Heart left ventricle (tissue), 16 donors: Measurements from ENCODE around the gene RNF114. TPM values are rescaled to one million over a fixed set of nuclear protein-coding genes. Genes with fewer than 3 reads are reported as not detected.

Experiments
- ATAC-seq, 4 donors: fragments of 200-7000 bp; cut with Tn5 transposase; one replicate each; pipeline ENCODE4 v1.9.1; 2020 to 2022; ENCODE audit warnings: moderate library complexity in 4 of 4, mild to moderate bottlenecking in 3 of 4, moderate number of reproducible peaks in 1 of 4
- DNase-seq, 5 donors: peaks; one replicate each; pipeline ENCODE4 v3.0.0-alpha.2; 2020
- H3K27ac ChIP-seq, 12 donors: fragments of 200-600 bp; sonication (generic) in 4 of 12; one replicate each; pipeline versions ENCODE4 v1.5.0 to v1.8.0; 2016 to 2022; ENCODE audit warnings: mild to moderate bottlenecking in 2 of 12
- H3K27me3 ChIP-seq, 9 donors: fragments of 200-600 bp; sonication (generic) in 2 of 9; one replicate each; pipeline versions ENCODE4 v1.5.1 to v1.8.0; 2016 to 2022; ENCODE audit warnings: mild to moderate bottlenecking in 3 of 9
- H3K36me3 ChIP-seq, 9 donors: fragments of 200-600 bp; sonication (generic) in 2 of 9; one replicate each; pipeline versions ENCODE4 v1.5.0 to v1.8.0; 2018 to 2022; ENCODE audit warnings: mild to moderate bottlenecking in 2 of 9
- H3K4me1 ChIP-seq, 12 donors: fragments of 200-600 bp; sonication (generic) in 4 of 12; one replicate each; pipeline versions ENCODE4 v1.5.0 to v1.8.0; 2016 to 2022; ENCODE audit warnings: mild to moderate bottlenecking in 3 of 12
- H3K4me3 ChIP-seq, 12 donors: fragments of 200-600 bp; sonication (generic) in 4 of 12; one replicate each; pipeline versions ENCODE4 v1.5.0 to v1.8.0; 2017 to 2022; ENCODE audit warnings: mild to moderate bottlenecking in 9 of 12, moderate library complexity in 4 of 12
- H3K9me3 ChIP-seq, 12 donors: fragments of 200-600 bp; sonication (generic) in 4 of 12; one replicate each; pipeline versions ENCODE4 v1.5.0 to v1.8.0; 2016 to 2022; ENCODE audit warnings: mild to moderate bottlenecking in 1 of 12
- POLR2A ChIP-seq, 2 donors: fragments of 450-650 bp; IDR thresholded peaks; one replicate each; pipeline ENCODE4 v1.6.1; 2017; ENCODE audit warnings: antibody characterized with exemption in 2 of 2, mild to moderate bottlenecking in 2 of 2, moderate library complexity in 2 of 2
- WGBS, 4 donors: extraction: QIAGEN DNeasy Blood & Tissue Kit in 2 of 4; methylation state at CpG; one replicate each; pipeline versions ENCODE4 v1.1.5 to v1.1.7; 2013 to 2018; 5-methylcytosine and 5-hydroxymethylcytosine counted together
- intact Hi-C, 10 donors: fragments of 100-400 bp; cut with DNase I; formaldehyde crosslinking; loops; one replicate each; pipeline versions ENCODE4 v1.11.1 to v1.14.2; 2022
- polyA plus RNA-seq, 2 donors: library from polyadenylated mRNA; stranded (reverse); fragments of 200-250 nt; gene quantifications; one replicate each; pipeline ENCODE4 v1.2.3, GENCODE V29; 2013
- total RNA-seq, 9 donors: library from RNA; depleted of rRNA in 2 of 9; stranded (reverse); fragments of >200 nt in 2 of 9; fragmentation: NEBNext Ultra II Directional in 3 of 9; extraction: Animal tissue kit (Norgen Biotek cat#: 25700) in 3 of 9; gene quantifications; one replicate each; pipeline versions ENCODE4 v1.1.0 to v1.2.4, GENCODE V29; 2016 to 2023
- TF ChIP-seq, protein P1 (sequence below), 12 donors: fragments of 200-600 bp; sonication (generic) in 4 of 12; IDR thresholded peaks; one replicate each; pipeline versions ENCODE4 v1.5.0 to v1.8.0; 2018 to 2022; ENCODE audit warnings: antibody characterized with exemption in 12 of 12, mild to moderate bottlenecking in 5 of 12
- donor health status: ischemic (EF 13 %, LVEDD 7.1; RV severe dilation, severe dysfunction).
- donor health status: healthy with polysubstance abuse.
- donor health status: DM: no; HTN: yes; CAD: no.
- donor health status: DM: no; HTN: no; CAD: no.
- donor health status: ischemic (EF 25% LVEDD 6.9; RV normal size, moderate dysfunction).
- donor health status: ischemic (EF 25% LVEDD 5.7; RV mildly dilated, moderate dysfunction).
- donor health status: healthy.
- donor health status: DM: yes; HTN: yes; CAD: no.
- donor health status: ischemic (EF 35%, LVEDD 5.7; RV mildly dilated, moderate dysfunction).
- donor health status: nonischemic (EF 11% LVEDD 7.7; RV severe dilation, severe dysfunction).
- donor health status: DM: yes; HTN: yes; CAD: no.
- donor health status: PGD.
- donor health status: ischemic (EF 29% LVEDD 5.4; RV normal size, mild dysfunction).
- donor health status: nonischemic (EF 23%, LVEDD 6.1; RV moderate dilation, normal function).

The RNF114 gene
- total and polyA plus RNA-seq, 11 donors, result 36.5 to 128 (median 50.0) TPM

- TF ChIP-seq, protein P1, sequence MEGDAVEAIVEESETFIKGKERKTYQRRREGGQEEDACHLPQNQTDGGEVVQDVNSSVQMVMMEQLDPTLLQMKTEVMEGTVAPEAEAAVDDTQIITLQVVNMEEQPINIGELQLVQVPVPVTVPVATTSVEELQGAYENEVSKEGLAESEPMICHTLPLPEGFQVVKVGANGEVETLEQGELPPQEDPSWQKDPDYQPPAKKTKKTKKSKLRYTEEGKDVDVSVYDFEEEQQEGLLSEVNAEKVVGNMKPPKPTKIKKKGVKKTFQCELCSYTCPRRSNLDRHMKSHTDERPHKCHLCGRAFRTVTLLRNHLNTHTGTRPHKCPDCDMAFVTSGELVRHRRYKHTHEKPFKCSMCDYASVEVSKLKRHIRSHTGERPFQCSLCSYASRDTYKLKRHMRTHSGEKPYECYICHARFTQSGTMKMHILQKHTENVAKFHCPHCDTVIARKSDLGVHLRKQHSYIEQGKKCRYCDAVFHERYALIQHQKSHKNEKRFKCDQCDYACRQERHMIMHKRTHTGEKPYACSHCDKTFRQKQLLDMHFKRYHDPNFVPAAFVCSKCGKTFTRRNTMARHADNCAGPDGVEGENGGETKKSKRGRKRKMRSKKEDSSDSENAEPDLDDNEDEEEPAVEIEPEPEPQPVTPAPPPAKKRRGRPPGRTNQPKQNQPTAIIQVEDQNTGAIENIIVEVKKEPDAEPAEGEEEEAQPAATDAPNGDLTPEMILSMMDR (IDR thresholded peaks at IDR 0.05), result no peak
- no peak for TF ChIP-seq POLR2A (IDR thresholded peaks at IDR 0.05)
- H3K9me3 ChIP-seq, result no peaks in the 10 kb centered on the region
- H3K4me1 ChIP-seq, result peaks cover 9 to 49% (median 32%) of the 10 kb centered on the region in 12 donors
- intact Hi-C loops, result no loop called here
- peaks cover 0 to 33% (median 22%) of the 10 kb centered on the region in 9 donors for H3K36me3 ChIP-seq
- no peaks in the 10 kb centered on the region for H3K27me3 ChIP-seq
- 18 to 23% (median 20%) methylated on average over 12 of the region's 12 CpGs for WGBS, 4 donors
- DNase-seq (no peak), ATAC-seq (peak in 1 of 4 donors; percentile 1)
- H3K4me3 ChIP-seq, result peak overlapping the region; percentile 69 to 100 (median 97)
- H3K27ac ChIP-seq, result peak overlapping the region in 11 of 12 donors; percentile 87 to 98 (median 94)
These were observed 1.1 kb downstream of the RNF114 start for GRCh38 chr20:49937027-49937929.

GRCh38 chr20:49938173-49939163, 2.3 kb downstream of the RNF114 start:
- intact Hi-C loops, result no loop called here
- DNase-seq (peak in 4 of 5 donors; percentile 68 to 72 (median 70)), ATAC-seq (peak in 2 of 4 donors; percentile 9 to 30)
- peaks cover 0 to 45% (median 34%) of the 10 kb centered on the region in 9 donors for H3K36me3 ChIP-seq
- no peaks in the 10 kb centered on the region for H3K9me3 ChIP-seq
- H3K27me3 ChIP-seq, result no peaks in the 10 kb centered on the region
- 44 to 56% (median 49%) methylated on average over 12 of the region's 12 CpGs for WGBS, 4 donors
- peak overlapping the region in 7 of 12 donors; percentile 1 to 70 (median 17) for H3K27ac ChIP-seq
- H3K4me3 ChIP-seq, result peak overlapping the region in 5 of 12 donors; percentile 19 to 100 (median 97)
- H3K4me1 ChIP-seq, result peaks cover 9 to 49% (median 32%) of the 10 kb centered on the region in 12 donors
- TF ChIP-seq POLR2A (IDR thresholded peaks at IDR 0.05), result no peak
- TF ChIP-seq, protein P1 (IDR thresholded peaks at IDR 0.05), result no peak

DNA sequence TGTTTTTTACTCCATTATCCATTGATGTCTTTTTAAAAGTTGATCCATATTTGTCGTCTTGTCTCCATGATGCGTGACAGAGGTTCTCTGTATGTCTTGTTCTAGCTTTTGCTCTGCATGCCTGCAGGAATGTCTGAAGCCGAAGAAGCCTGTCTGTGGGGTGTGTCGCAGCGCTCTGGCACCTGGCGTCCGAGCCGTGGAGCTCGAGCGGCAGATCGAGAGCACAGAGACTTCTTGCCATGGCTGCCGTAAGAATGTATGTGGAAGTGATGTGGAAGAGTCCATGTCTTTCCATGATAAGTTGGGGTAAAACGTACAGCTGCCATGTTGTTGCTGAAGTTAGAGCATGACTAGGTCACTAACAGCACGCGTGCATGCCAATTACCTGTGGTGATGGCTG, 5.3 kb downstream of the RNF114 start:
- DNase-seq (no peak), ATAC-seq (no peak)
- 92 to 94% (median 93%) methylated on average over 15 of the region's 15 CpGs for WGBS, 4 donors
- TF ChIP-seq, protein P1 (IDR thresholded peaks at IDR 0.05), result no peak
- no peak for TF ChIP-seq POLR2A (IDR thresholded peaks at IDR 0.05)
- no peak overlapping the region for H3K4me3 ChIP-seq
- H3K27ac ChIP-seq, result no peak overlapping the region
- H3K9me3 ChIP-seq, result no peaks in the 10 kb centered on the region
- intact Hi-C loops, result no loop called here
- peaks cover 9 to 44% (median 28%) of the 10 kb centered on the region in 12 donors for H3K4me1 ChIP-seq
- no peaks in the 10 kb centered on the region for H3K27me3 ChIP-seq
- H3K36me3 ChIP-seq, result peaks cover 0 to 73% (median 63%) of the 10 kb centered on the region in 9 donors
